A549 (cell line): ENCODE data around the gene YWHAB. TPM values are rescaled to one million over a fixed set of nuclear protein-coding genes. Genes with fewer than 3 reads are reported as not detected.
A peak's percentile ranks its signal among the peaks of the same experiment; 100 is the strongest.

ENCODE experiments used
- ATAC-seq, 2 experiments: fragments of 200-7000 bp in 1 of 2; fragments of >200 bp in 1 of 2; cut with Nextera tagmentation in 1 of 2; cut with Tn5 transposase in 1 of 2; 3 replicates each; pipeline versions ENCODE4 v1.8.0 to v1.9.1; 2018 to 2020; ENCODE audit warnings: mild to moderate bottlenecking in 1 of 2, moderate library complexity in 1 of 2
- CTCF ChIA-PET: fragments of 300-600 bp; sonication (Branson Sonifier 250); formaldehyde crosslinking; extraction: SDS; loops from one replicate; lab custom pipeline; 2021; ENCODE audit warnings: antibody characterized with exemption, inconsistent platforms; lab: Yijun Ruan, JAX
- POLR2A ChIA-PET: fragments of 350-600 bp; formaldehyde crosslinking; extraction: SDS; loops from one replicate; lab custom pipeline; 2021; ENCODE audit warnings: antibody characterized with exemption, inconsistent platforms; lab: Yijun Ruan, JAX
- DNase-seq, 2 experiments: peaks; one replicate each; pipeline versions ENCODE4 v3.0.0 to v3.0.0-alpha.2; 2011 to 2016; ENCODE audit warnings: low read depth in 1 of 2, low spot score in 1 of 2
- FAIRE-seq: peaks from 2 replicates; lab custom pipeline; 2011; peaks lifted over from hg19 to GRCh38; lab: Jason Lieb, UNC
- H3K27ac ChIP-seq, 2 experiments: fragments of >200 bp; sonication (Bioruptor Twin); formaldehyde crosslinking; 3 replicates each; pipeline ENCODE4 v1.5.1; 2016 to 2017
- H3K4me1 ChIP-seq: fragments of >200 bp; sonication (Bioruptor Twin); formaldehyde crosslinking; 3 replicates; pipeline ENCODE4 v1.6.1; 2016
- H3K4me2 ChIP-seq: fragments of >200 bp; sonication (Bioruptor Twin); formaldehyde crosslinking; 3 replicates; pipeline ENCODE4 v1.6.1; 2016
- H3K4me3 ChIP-seq: fragments of >200 bp; sonication (Bioruptor Twin); formaldehyde crosslinking; 3 replicates; pipeline ENCODE4 v1.5.1; 2016
- H3K9me3 ChIP-seq: fragments of >200 bp; sonication (Bioruptor Twin); formaldehyde crosslinking; 3 replicates; pipeline ENCODE4 v1.6.1; 2016
- ATOH8 ChIP-seq: fragments of 250-450 bp; sonication (Bioruptor Pico); IDR thresholded peaks from 2 replicates; pipeline ENCODE4 v1.5.0; 2020; ENCODE audit warnings: low read depth, mild to moderate bottlenecking, moderate library complexity
- CTCF ChIP-seq: fragments of >200 bp; sonication (Bioruptor Twin); formaldehyde crosslinking; IDR thresholded peaks from 3 replicates; pipeline ENCODE4 v1.5.1; 2016
- E2F6 ChIP-seq: IDR thresholded peaks from 2 replicates; pipeline ENCODE4 v1.6.1; 2012; ENCODE audit warnings: low read depth, borderline replicate concordance
- ELK1 ChIP-seq: fragments of 150-350 bp; IDR thresholded peaks from 2 replicates; pipeline ENCODE4 v1.6.1; 2014; ENCODE audit warnings: low read depth, mild to moderate bottlenecking, low read length
- ESRRA ChIP-seq: fragments of 150-350 bp; IDR thresholded peaks from 2 replicates; pipeline ENCODE4 v1.6.1; 2014; ENCODE audit warnings: mild to moderate bottlenecking, low read length, borderline replicate concordance
- FOSB ChIP-seq: fragments of 250-450 bp; sonication (Bioruptor Pico); IDR thresholded peaks from 2 replicates; pipeline ENCODE4 v1.5.0; 2020; ENCODE audit warnings: mild to moderate bottlenecking, moderate library complexity
- FOSL2 ChIP-seq, 2 experiments: fragments of 450-650 bp in 1 of 2; fragments of >200 bp in 1 of 2; sonication (Bioruptor Twin) in 1 of 2; formaldehyde crosslinking; IDR thresholded peaks; 2 replicates each; pipeline versions ENCODE4 v1.5.0 to v1.6.1; 2016 to 2020; ENCODE audit warnings: mild to moderate bottlenecking in 1 of 2, moderate library complexity in 1 of 2
- FOXS1 ChIP-seq: fragments of 250-450 bp; sonication (Bioruptor Pico); IDR thresholded peaks from 2 replicates; pipeline ENCODE4 v1.5.0; 2020; ENCODE audit warnings: mild to moderate bottlenecking, moderate library complexity
- HES2 ChIP-seq: fragments of >200 bp; sonication (Bioruptor Twin); formaldehyde crosslinking; IDR thresholded peaks from 2 replicates; pipeline ENCODE4 v1.6.1; 2016
- HOXB13 ChIP-seq: fragments of 250-450 bp; sonication (Bioruptor Pico); IDR thresholded peaks from 2 replicates; pipeline ENCODE4 v1.5.0; 2020; ENCODE audit warnings: low read depth, mild to moderate bottlenecking, moderate library complexity
- JUNB ChIP-seq: fragments of >200 bp; sonication (Bioruptor Twin); formaldehyde crosslinking; IDR thresholded peaks from 2 replicates; pipeline ENCODE4 v1.6.1; 2016
- MAFK ChIP-seq: fragments of 450-650 bp; IDR thresholded peaks from 2 replicates; pipeline ENCODE4 v1.6.1; 2014; ENCODE audit not compliant: partially characterized antibody
- MYC ChIP-seq: IDR thresholded peaks from 2 replicates; pipeline ENCODE4 v1.6.1; 2012; ENCODE audit warnings: mild to moderate bottlenecking, inconsistent platforms, low read length, improper control_type of control experiment, borderline replicate concordance
- NPAS2 ChIP-seq: fragments of 250-450 bp; sonication (Bioruptor Pico); IDR thresholded peaks from 2 replicates; pipeline ENCODE4 v1.8.0; 2022; ENCODE audit warnings: mild to moderate bottlenecking, moderate library complexity, borderline replicate concordance
- RARB ChIP-seq: fragments of 250-450 bp; sonication (Bioruptor Pico); IDR thresholded peaks from 2 replicates; pipeline ENCODE4 v1.8.0; 2021; ENCODE audit warnings: mild to moderate bottlenecking, moderate library complexity
- RCOR1 ChIP-seq: fragments of 150-350 bp; IDR thresholded peaks from 2 replicates; pipeline ENCODE4 v1.6.1; 2014; ENCODE audit warnings: antibody characterized with exemption, low read length, low read depth
- REST ChIP-seq: fragments of 200-600 bp; sonication (generic); IDR thresholded peaks from 2 replicates; pipeline ENCODE4 v1.6.1; 2016; ENCODE audit warnings: antibody characterized with exemption, mild to moderate bottlenecking, moderate library complexity
- TFCP2L1 ChIP-seq: fragments of 250-450 bp; sonication (Bioruptor Pico); IDR thresholded peaks from 2 replicates; pipeline ENCODE4 v1.5.0; 2021; ENCODE audit warnings: mild to moderate bottlenecking
- ZFP36 ChIP-seq: fragments of 450-650 bp; IDR thresholded peaks from 2 replicates; pipeline ENCODE4 v1.6.1; 2014; ENCODE audit warnings: borderline replicate concordance; ENCODE audit not compliant: partially characterized antibody
- ZNF302 ChIP-seq: fragments of 250-450 bp; sonication (Bioruptor Pico); IDR thresholded peaks from 2 replicates; pipeline ENCODE4 v1.9.0; 2021; ENCODE audit warnings: inconsistent platforms, mild to moderate bottlenecking, moderate library complexity
- WGBS: methylation state at CpG from one replicate; pipeline ENCODE4 v1.1.6; 2017; ENCODE audit errors: missing lambda C conversion rate; 5-methylcytosine and 5-hydroxymethylcytosine counted together
- polyA plus RNA-seq, 4 experiments: library from polyadenylated mRNA; depleted of rRNA in 3 of 4; stranded (reverse); fragments of >200 nt; fragmentation: RNase III in 1 of 4; extraction: RNeasy Plus Mini Kit Qiagen cat#74134 plus additional on column Dnase treatment in 1 of 4; gene quantifications; 2 replicates in 3 of 4; 3 replicates in 1 of 4; pipeline ENCODE4 v1.2.3, GENCODE V29; 2011 to 2017

YWHAB gene
- polyA plus RNA-seq, 2 of the 4 experiments (the other 2 are of a cell fraction), result 163 to 205 TPM

GRCh38 chr20:44901974-44902373, 16.5 kb downstream of the YWHAB start:
- 88% methylated on average over 2 of the region's 2 CpGs for WGBS
- H3K4me2 ChIP-seq, result no peak overlapping the region
- DNase-seq (no peak), ATAC-seq (peak in 1 of 2 experiments; percentile 69; a peak in 4 of 6 replicates), FAIRE-seq (no peak)
- no peak overlapping the region for H3K4me3 ChIP-seq
- TF ChIP-seq HES2 (no peak), FOSB (CRISPR knock-in tag) (no peak), MAFK (no peak), ZFP36 (no peak), REST (no peak), MYC (no peak), HOXB13 (CRISPR knock-in tag) (no peak), ESRRA (no peak), CTCF (no peak), TFCP2L1 (CRISPR knock-in tag) (no peak), ZNF302 (CRISPR knock-in tag) (no peak), RARB (CRISPR knock-in tag) (no peak), ELK1 (no peak), E2F6 (no peak), FOSL2 (IDR thresholded peaks at IDR 0.05) (no peak), FOSL2 (CRISPR knock-in tag; IDR thresholded peaks at IDR 0.05) (no peak), RCOR1 (no peak)
- H3K9me3 ChIP-seq, result no peaks in the 10 kb centered on the region
- CTCF ChIA-PET, result interaction anchor here (0.6 to 1.4 kb wide), 4 partner anchors 9 to 920 kb away, joined by 3 read pairs; no protein-coding TSS in a partner anchor
- H3K4me1 ChIP-seq, result peaks cover 3% of the 10 kb centered on the region; the same call in 1 of the 3 replicates
- no peak overlapping the region for H3K27ac ChIP-seq
- POLR2A ChIA-PET, result no interaction called here

- no peaks in the 10 kb centered on the region for H3K9me3 ChIP-seq
- peaks cover 3% of the 10 kb centered on the region; the same call in 1 of the 3 replicates for H3K4me1 ChIP-seq
- POLR2A ChIA-PET, result no interaction called here
- FAIRE-seq, result no peak
- no peak overlapping the region for H3K4me3 ChIP-seq
- 88% methylated on average over 5 of the region's 5 CpGs for WGBS
- H3K27ac ChIP-seq, result no peak overlapping the region
- no peak for TF ChIP-seq ATOH8 (CRISPR knock-in tag)
- no peak for TF ChIP-seq ELK1
- no peak for TF ChIP-seq NPAS2 (CRISPR knock-in tag)
- TF ChIP-seq FOXS1 (CRISPR knock-in tag), result no peak
- no peak for TF ChIP-seq JUNB
- TF ChIP-seq, all 56 proteins: peak for 0
- ATAC-seq (no peak), DNase-seq (no peak)
- H3K4me2 ChIP-seq, result no peak overlapping the region
- CTCF ChIA-PET, result interaction anchor here (2.1 kb wide), 1 partner anchor 16 kb away, joined by 5 read pairs; no protein-coding TSS in a partner anchor
Measured at GRCh38 chr20:44904377-44904776, 18.9 kb downstream of the YWHAB start.
